Thyroid gland (tissue), 4 donors: ENCODE data around the gene KRTAP22-2. TPM values are rescaled to one million over a fixed set of nuclear protein-coding genes. Genes with fewer than 3 reads are reported as not detected.

ENCODE experiments used
- DNase-seq, 2 donors: peaks; one replicate each; pipeline ENCODE4 v3.0.0-alpha.2; 2019
- H3K27ac ChIP-seq, 3 donors: fragments of 200-600 bp; sonication (generic); 1 replicate in 2 of 3; 2 replicates in 1 of 3; pipeline ENCODE4 v1.5.1; 2016 to 2019; ENCODE audit warnings: mild to moderate bottlenecking in 1 of 3, moderate library complexity in 1 of 3
- H3K27me3 ChIP-seq: fragments of 200-600 bp; sonication (generic); one replicate; pipeline ENCODE4 v1.5.1; 2019
- H3K36me3 ChIP-seq, 2 donors: fragments of 200-600 bp; sonication (generic); one replicate each; pipeline ENCODE4 v1.5.1; 2016 to 2019
- H3K4me1 ChIP-seq, 2 donors: fragments of 200-600 bp; sonication (generic); one replicate each; pipeline ENCODE4 v1.5.1; 2017 to 2019
- H3K4me3 ChIP-seq, 3 donors: fragments of 200-600 bp; sonication (generic); replicated peaks in 1 of 3; 1 replicate in 2 of 3; 2 replicates in 1 of 3; pipeline ENCODE4 v1.5.1; 2016; ENCODE audit warnings: mild to moderate bottlenecking in 1 of 3
- H3K9me3 ChIP-seq: fragments of 200-600 bp; sonication (generic); one replicate; pipeline ENCODE4 v1.5.1; 2017
- CTCF ChIP-seq, 6 experiments: fragments of 200-600 bp in 3 of 6; fragments of 450-650 bp in 3 of 6; sonication (generic) in 3 of 6; IDR thresholded peaks; one replicate each; pipeline ENCODE4 v1.5.1; 2016 to 2019; ENCODE audit warnings: antibody characterized with exemption in 6 of 6, mild to moderate bottlenecking in 2 of 6, inconsistent platforms in 1 of 6, moderate library complexity in 1 of 6
- POLR2A ChIP-seq, 2 donors: fragments of 450-650 bp; IDR thresholded peaks; one replicate each; pipeline ENCODE4 v1.6.1; 2017; ENCODE audit warnings: antibody characterized with exemption in 2 of 2, mild to moderate bottlenecking in 2 of 2, moderate library complexity in 1 of 2
- WGBS, 2 donors: methylation state at CpG; one replicate each; pipeline ENCODE4 v1.1.5; 2017; 5-methylcytosine and 5-hydroxymethylcytosine counted together
- intact Hi-C: fragments of 100-400 bp; cut with DNase I; formaldehyde crosslinking; loops from one replicate; pipeline ENCODE4 v1.15.1; 2023
- total RNA-seq, 4 donors: library from RNA; depleted of rRNA; stranded (reverse); fragments of >200 nt; gene quantifications; one replicate each; pipeline ENCODE4 v1.2.3, GENCODE V29; 2016

The KRTAP22-2 gene
- total RNA-seq = not detected

- intact Hi-C loops = no loop called here
- H3K4me3 ChIP-seq = no peak within 1 kb of the TSS
- TF ChIP-seq POLR2A (IDR thresholded peaks at IDR 0.05) = no peak
- no peak for TF ChIP-seq CTCF (IDR thresholded peaks at IDR 0.05)
- H3K36me3 ChIP-seq = no peaks in the 10 kb centered on the region
- H3K4me1 ChIP-seq = no peaks in the 10 kb centered on the region
- H3K9me3 ChIP-seq = no peaks in the 10 kb centered on the region
- no peak within 1 kb of the TSS for H3K27ac ChIP-seq
- no peak for DNase-seq
- H3K27me3 ChIP-seq = no peaks in the 10 kb centered on the region
These were observed at the start of gene KRTAP22-2 for GRCh38 chr21:30590297-30590696. TSS of gene KRTAP22-2 (minus strand) at chr21:30590397.

DNA sequence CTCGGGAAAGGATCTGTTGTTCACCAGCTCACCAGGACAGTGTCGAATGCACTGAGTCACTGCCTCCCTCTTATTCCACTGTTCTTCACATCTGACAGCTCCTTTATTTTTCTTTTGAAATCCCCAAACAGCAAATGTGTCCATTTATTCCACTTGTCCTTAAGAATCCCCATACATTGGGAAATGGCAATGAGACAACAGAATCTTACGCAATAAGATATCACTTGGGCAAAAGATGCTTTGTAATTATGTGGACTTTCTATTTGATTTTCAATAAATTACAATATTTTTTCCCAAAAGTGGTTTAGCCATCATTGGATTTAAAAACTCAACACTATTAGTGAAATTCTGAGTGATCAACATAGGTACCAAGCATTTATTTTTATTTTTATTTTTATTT, 48.5 kb upstream of the KRTAP22-2 start:
- H3K9me3 ChIP-seq = no peaks in the 10 kb centered on the region
- no peak for DNase-seq
- no peak overlapping the region for H3K4me3 ChIP-seq
- 85 to 92% methylated on average over 3 of the region's 3 CpGs for WGBS, 2 donors
- intact Hi-C loops = no loop called here
- H3K27me3 ChIP-seq = no peaks in the 10 kb centered on the region
- H3K27ac ChIP-seq = no peak overlapping the region
- no peaks in the 10 kb centered on the region for H3K4me1 ChIP-seq
- H3K36me3 ChIP-seq = no peaks in the 10 kb centered on the region
- TF ChIP-seq POLR2A (IDR thresholded peaks at IDR 0.05) = no peak
- no peak for TF ChIP-seq CTCF (IDR thresholded peaks at IDR 0.05)

- H3K9me3 ChIP-seq = no peaks in the 10 kb centered on the region
- H3K27me3 ChIP-seq = no peaks in the 10 kb centered on the region
- intact Hi-C loops = no loop called here
- 90 to 93% methylated on average over 1 of the region's 1 CpG for whole genome bisulfite sequencing, 2 donors
- TF ChIP-seq CTCF (IDR thresholded peaks at IDR 0.05) = no peak
- no peak for TF ChIP-seq POLR2A (IDR thresholded peaks at IDR 0.05)
- no peak within 1 kb of the TSS for H3K27ac ChIP-seq
- no peaks in the 10 kb centered on the region for H3K36me3 ChIP-seq
- DNase-seq = no peak
- no peak within 1 kb of the TSS for H3K4me3 ChIP-seq
- no peaks in the 10 kb centered on the region for H3K4me1 ChIP-seq
These were observed 44.7 kb upstream of the KRTAP22-2 start, which contains the start of gene KRTAP20-2 for GRCh38 chr21:30634906-30635305. TSS of gene KRTAP20-2 (plus strand) at chr21:30635206. CDS start at chr21:30635264, 58 bp downstream.

DNA sequence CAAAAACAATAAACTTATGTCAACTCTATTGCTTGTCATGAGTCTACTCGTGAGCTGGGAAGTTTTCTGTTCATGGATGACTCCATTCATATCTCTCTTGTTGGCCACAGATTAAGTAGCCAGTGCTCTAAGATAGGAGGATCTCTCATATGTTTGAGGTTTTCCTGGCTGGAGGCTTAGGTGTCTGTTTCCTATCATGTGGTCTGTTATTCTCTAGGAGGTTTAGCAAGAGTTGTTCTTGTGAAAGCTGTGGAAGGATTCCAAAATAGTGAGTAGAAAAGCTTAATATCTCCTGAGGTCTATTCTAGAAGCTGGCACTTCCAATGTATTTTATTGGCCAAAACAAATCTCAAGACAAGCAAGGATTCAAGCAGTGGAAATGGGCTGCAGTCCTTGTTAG, 39.0 kb upstream of the KRTAP22-2 start:
- WGBS, 2 donors = 76% methylated on average over 1 of the region's 1 CpG
- no peaks in the 10 kb centered on the region for H3K4me1 ChIP-seq

DNA sequence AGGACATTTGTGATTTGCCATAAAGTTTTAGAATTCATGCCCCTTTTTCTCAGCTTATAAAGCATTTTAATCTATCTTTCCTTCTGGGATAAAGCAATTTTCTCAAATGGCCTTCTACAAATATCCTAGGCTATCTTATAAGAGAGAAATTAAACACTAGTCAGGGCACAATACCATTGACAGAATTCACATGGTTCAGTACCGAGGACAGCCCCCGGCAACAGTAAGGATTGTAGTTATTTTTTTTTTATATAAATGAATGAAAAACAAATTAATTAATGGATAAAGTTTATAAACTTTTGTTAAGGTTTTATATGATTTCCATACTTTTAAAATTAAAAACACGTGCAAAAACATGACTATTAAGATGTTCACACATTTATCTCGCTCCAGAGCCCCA, 37.9 kb upstream of the KRTAP22-2 start:
- intact Hi-C loops = no loop called here
- no peak for DNase-seq
- no peak for TF ChIP-seq POLR2A (IDR thresholded peaks at IDR 0.05)
- no peak for TF ChIP-seq CTCF (IDR thresholded peaks at IDR 0.05)
- H3K27me3 ChIP-seq = no peaks in the 10 kb centered on the region
- no peak overlapping the region for H3K27ac ChIP-seq
- WGBS, 2 donors = 78 to 91% methylated on average over 4 of the region's 4 CpGs
- H3K9me3 ChIP-seq = no peaks in the 10 kb centered on the region
- no peaks in the 10 kb centered on the region for H3K4me1 ChIP-seq
- H3K4me3 ChIP-seq = no peak overlapping the region
- no peaks in the 10 kb centered on the region for H3K36me3 ChIP-seq

More for the DNA sequence above, 39.0 kb upstream of the KRTAP22-2 start:
- intact Hi-C loops = no loop called here
- Histone ChIP-seq H3K4me3 (no peak overlapping the region), H3K27ac (no peak overlapping the region), H3K27me3 (no peaks in the 10 kb centered on the region), H3K9me3 (no peaks in the 10 kb centered on the region), H3K36me3 (no peaks in the 10 kb centered on the region)
- no peak for TF ChIP-seq CTCF (IDR thresholded peaks at IDR 0.05)
- TF ChIP-seq POLR2A (IDR thresholded peaks at IDR 0.05) = no peak
- no peak for DNase-seq
